Vagina (tissue), 2 donors: ENCODE results near the gene PTPRG.

Experiments
- POLR2A ChIP-seq, 2 donors: fragments of 450-650 bp; IDR thresholded peaks; one replicate each; pipeline ENCODE4 v1.6.1; 2017; ENCODE audit warnings: antibody characterized with exemption in 2 of 2, mild to moderate bottlenecking in 2 of 2, moderate library complexity in 2 of 2
- POLR2AphosphoS5 ChIP-seq, 2 donors: sonication (generic); formaldehyde crosslinking; IDR thresholded peaks; one replicate each; pipeline ENCODE4 v1.9.0; 2017; ENCODE audit warnings: antibody characterized with exemption in 2 of 2, mild to moderate bottlenecking in 2 of 2, low read depth in 1 of 2; ENCODE audit not compliant: insufficient read depth in 1 of 2
- TF ChIP-seq, protein P1 (sequence below), 3 experiments: fragments of 450-650 bp in 2 of 3; fragments of 200-600 bp in 1 of 3; sonication (generic) in 1 of 3; IDR thresholded peaks; one replicate each; pipeline ENCODE4 v1.5.1; 2017 to 2019; ENCODE audit warnings: antibody characterized with exemption in 3 of 3, mild to moderate bottlenecking in 2 of 3, moderate library complexity in 2 of 3

DNA sequence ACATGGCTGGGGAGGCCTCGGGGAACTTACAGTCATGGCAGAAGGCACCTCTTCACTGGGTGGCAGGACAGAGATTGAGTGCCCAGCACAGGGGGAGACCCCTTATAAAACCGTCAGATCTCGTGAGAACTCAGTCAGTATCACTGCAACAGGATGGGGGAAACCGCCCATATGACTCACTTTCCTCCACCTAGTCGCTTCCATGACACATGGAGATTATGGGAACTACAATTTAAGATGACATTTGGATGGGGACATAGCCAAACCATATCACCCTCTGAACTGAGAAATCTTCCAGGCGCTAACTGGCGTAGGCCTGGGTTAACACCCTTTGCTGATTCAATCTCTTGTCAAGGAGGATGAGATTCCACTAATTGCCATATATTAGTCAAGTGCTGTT is 419.7 kb downstream of the PTPRG start:
- TF ChIP-seq POLR2AphosphoS5 (IDR thresholded peaks at IDR 0.05; ENCODE audit: insufficient read depth in 1 of 2, low read depth in 1 of 2) (no peak), POLR2A (IDR thresholded peaks at IDR 0.05) (no peak)
- TF ChIP-seq, protein P1, sequence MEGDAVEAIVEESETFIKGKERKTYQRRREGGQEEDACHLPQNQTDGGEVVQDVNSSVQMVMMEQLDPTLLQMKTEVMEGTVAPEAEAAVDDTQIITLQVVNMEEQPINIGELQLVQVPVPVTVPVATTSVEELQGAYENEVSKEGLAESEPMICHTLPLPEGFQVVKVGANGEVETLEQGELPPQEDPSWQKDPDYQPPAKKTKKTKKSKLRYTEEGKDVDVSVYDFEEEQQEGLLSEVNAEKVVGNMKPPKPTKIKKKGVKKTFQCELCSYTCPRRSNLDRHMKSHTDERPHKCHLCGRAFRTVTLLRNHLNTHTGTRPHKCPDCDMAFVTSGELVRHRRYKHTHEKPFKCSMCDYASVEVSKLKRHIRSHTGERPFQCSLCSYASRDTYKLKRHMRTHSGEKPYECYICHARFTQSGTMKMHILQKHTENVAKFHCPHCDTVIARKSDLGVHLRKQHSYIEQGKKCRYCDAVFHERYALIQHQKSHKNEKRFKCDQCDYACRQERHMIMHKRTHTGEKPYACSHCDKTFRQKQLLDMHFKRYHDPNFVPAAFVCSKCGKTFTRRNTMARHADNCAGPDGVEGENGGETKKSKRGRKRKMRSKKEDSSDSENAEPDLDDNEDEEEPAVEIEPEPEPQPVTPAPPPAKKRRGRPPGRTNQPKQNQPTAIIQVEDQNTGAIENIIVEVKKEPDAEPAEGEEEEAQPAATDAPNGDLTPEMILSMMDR (IDR thresholded peaks at IDR 0.05): no peak
